Right hindlimb (tissue), 1 donor: Measurements from ENCODE around the gene SPR.

ENCODE experiments used
- DNase-seq: peaks from one replicate; pipeline ENCODE4 v3.0.0-alpha.2; 2018

SPR gene

DNA sequence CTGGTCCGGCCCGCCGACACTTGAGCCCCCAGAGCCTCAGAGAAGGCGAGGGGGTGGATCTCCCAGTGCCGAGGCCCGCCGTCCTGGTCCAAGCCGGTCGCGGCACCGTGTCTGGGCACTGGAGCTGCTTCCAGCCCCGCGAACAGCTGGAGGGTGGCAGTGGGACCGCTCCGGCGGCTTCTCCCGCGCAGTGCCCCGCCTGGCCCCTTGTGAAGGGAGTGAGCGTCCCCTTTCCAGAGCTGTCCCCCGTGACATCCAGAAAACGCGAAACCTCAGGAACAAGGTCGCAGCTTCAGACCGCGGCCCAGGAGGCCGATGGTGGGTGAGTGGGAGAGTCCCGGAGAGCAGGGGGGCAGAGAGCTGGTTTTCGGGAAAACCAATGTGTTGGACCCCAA is 29.5 kb downstream of the SPR start:
- no peak for DNase-seq

DNA sequence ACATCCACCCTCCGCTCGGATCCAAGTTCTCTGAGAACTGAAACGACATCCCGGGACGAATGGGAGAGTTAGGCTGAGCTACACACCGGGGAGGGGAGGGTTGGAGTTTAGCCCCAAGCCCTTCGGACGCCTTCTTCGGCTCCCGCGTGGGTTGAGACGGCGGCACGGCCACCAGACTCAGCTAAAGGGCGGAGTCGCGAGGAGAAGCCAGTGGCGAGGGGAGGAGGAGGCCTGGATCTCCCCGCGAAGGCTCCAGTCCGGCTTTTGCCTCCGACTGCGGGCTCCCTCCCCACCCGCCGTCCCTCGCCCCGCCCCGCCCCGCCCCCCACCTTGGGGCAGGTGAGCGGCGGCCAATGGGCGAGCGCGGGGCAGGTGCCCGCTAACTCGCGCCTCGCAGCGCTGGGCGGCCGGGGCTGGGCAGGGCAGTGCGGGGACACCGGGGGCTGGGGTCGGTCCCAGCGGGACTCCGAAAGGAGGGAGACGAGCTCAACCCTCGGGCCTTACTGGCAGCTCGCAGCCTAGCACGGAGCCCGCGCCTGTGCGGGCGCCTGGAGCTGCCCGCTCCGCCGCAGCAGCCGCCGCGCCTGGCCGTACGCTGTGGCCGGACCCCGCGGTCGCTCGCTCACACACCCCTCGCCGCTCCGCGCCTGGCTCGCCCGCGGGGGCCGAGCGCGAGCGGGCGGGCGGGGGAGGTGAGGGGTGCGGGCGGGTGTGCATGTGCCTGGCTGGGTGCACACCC is 30.1 kb downstream of the SPR start, which contains the start of gene EMX1:
Gene EMX1 (plus strand): TSS at position 382 of the 739 bp plus-strand sequence. CDS start 334 bp downstream, at position 716.
- no peak for DNase-seq

DNA sequence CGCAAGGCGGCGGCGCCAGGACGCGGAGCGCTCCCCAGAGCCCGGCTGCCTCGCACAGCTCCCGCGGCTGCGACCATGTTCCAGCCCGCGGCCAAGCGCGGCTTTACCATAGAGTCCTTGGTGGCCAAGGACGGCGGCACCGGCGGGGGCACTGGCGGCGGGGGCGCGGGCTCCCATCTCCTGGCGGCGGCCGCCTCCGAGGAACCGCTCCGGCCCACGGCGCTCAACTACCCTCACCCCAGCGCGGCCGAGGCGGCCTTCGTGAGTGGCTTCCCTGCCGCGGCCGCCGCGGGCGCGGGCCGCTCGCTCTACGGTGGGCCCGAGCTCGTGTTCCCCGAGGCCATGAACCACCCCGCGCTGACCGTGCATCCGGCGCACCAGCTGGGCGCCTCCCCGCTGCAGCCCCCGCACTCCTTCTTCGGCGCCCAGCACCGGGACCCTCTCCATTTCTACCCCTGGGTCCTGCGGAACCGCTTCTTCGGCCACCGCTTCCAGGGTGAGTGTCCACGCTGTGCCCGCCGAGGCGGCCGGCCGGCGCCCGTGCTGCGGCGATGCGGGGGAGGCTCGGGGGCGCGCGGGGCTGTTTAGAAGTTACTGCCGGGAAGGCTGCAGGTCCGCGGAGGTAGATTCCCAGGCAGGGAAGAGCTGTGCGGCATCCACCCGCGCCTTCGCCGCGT is 30.8 kb downstream of the SPR start:
- no peak for DNase-seq

DNA sequence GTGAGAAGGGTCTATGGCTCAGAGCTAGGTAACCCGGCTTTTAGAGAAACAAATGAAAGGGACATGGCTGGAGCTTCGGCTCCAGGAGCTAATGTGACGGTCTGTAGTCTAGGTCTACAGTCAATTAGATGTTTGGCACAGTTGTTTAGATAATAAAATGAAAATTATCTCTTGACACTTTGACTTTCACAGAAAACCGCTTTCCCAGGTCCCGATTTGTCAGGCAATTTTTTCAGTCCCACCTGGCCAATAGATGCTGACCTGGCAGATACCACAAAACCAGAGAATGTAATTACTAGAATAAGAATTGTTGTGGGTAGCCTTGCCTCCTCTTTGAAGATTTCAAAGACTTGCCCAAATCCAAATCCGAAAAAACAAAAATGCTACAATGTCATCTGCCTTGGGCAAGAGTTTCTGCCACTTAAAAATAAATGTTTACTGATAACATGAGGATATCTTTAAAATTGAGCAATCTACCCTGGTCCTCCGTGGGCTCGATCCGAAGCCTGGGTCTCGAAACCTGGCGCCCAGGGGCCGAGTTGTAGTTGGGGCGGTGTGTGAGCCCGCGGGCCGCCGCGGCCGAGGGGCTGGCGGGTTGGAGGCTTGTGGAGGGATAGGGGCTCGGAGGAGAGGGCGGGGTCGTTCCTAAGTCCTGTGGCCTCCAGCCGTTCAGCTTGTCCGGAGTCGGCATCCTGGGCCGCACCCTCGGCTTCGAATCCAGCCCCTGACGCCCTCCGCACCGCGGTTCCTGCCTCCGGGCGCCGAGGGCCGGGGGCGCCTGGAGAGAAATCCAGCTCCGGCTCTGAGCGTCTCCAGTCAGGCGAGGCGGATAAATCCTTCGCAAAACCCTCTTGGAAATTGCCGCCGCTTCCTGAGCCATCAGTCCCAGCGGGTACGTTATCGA is 32.5 kb downstream of the SPR start:
- no peak for DNase-seq

DNA sequence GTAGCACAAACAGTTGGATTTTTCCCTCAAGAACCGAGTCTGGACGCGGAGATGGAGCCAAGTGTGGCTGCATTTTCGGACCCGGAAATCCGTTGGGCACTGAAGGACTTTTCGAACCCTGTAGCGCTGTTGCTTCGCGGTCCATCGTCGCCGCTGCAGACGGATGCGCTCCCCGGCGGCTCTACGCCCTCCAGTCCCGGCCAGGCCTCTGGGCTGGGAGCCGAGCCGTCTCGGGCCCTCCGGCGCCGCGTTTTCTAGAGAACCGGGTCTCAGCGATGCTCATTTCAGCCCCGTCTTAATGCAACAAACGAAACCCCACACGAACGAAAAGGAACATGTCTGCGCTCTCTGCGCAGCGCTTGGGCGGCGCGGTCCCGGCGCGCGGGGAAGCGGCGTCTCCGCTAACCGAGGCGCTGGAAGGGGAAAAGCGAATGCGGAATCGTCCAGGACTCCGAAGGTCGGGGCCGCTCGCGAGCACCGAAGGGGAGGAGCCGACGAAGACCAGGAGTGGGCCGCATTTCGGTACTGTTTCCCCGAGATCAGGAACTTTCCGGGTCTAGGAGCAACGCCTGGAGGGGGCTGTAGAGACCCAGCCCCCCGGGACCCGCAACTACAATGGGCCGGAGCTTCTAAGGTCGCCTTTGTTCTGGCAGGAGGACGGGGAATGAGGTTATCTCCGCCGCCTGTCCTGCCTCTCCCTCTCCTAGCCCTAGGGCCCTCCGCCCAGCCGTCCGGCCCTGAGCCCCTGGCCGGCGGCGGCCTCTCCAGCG is 33.3 kb downstream of the SPR start:
- peak; percentile 59 for DNase-seq

DNA sequence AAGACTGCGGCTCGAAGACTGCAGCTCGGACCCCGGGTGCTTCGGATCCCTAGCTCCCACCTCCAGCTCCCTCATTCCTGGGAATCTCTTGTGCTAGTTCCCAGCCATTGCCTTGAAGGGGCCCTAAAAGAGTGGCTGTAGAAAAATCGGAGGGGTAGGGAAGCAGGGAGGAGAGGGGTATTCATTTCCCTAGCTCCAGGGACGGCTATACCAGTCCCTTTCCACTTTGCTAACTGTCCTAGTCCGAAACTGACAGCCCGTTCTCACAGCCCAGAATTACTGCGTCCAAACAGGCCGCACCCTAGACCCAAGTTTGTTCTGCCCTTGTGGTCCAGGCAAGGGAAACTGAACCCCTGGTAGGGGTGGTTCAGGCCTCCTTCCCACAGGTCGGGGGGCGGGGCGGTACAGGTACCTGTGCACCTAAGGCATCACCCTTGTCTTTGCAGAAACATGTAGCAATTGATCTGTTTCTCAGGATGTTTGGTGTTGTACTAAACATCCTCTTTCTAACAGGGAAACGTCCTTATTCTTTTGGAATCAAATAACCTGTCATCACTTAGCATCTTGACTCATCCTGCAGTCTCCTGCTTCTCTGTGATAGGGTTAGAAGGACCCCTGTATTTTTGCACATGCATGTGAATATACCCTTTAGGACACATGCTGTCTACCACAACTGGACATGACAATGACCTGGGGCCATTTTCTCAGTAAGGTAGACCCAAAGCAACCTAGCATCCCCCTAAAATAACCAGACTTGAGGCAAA is 34.1 kb downstream of the SPR start:
- no peak for DNase-seq

DNA sequence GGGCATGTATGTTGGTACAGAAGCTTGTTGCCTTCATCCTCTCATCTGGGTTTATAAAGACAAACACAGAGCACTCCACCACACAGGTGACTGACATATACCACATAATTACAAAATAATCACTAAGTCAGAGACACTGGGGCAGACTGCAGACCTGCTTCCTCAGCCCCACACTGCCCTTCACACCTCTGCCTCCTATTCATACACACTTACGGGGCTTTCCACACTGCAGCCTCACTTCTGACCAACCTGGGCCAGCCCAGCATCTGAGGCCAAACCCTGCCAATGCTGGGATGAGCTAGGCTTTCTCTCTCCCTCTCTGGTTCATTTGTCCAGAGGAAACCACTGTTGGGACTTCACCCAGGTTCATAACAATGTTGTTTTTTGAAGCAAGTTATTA is 34.6 kb downstream of the SPR start:
- no peak for DNase-seq

DNA sequence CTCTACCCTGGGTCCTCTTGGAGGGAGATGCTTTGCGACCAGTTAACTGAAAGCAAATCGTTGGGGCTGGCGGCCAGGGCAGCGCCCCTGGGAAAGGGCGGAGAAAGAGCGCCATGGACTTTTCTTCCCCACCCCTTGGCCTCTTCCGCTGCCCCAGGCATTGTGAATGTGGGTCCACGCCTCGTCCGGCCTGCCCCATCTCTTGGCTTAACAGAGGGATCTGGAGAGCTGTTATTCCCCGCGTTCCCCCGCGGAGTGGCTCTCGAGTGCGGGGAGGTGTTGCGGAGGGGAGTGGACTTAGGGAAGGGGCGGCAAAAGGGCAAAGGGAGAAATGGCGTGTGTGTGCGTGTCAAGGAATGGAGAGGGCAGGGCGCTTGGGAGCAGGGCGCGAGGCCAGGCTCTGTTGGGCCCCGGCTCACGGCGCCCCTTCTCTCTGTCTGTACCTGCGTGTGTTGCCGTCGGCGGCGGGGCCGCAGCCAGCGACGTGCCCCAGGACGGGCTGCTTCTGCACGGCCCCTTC is 36.7 kb downstream of the SPR start:
- DNase-seq: no peak

DNA sequence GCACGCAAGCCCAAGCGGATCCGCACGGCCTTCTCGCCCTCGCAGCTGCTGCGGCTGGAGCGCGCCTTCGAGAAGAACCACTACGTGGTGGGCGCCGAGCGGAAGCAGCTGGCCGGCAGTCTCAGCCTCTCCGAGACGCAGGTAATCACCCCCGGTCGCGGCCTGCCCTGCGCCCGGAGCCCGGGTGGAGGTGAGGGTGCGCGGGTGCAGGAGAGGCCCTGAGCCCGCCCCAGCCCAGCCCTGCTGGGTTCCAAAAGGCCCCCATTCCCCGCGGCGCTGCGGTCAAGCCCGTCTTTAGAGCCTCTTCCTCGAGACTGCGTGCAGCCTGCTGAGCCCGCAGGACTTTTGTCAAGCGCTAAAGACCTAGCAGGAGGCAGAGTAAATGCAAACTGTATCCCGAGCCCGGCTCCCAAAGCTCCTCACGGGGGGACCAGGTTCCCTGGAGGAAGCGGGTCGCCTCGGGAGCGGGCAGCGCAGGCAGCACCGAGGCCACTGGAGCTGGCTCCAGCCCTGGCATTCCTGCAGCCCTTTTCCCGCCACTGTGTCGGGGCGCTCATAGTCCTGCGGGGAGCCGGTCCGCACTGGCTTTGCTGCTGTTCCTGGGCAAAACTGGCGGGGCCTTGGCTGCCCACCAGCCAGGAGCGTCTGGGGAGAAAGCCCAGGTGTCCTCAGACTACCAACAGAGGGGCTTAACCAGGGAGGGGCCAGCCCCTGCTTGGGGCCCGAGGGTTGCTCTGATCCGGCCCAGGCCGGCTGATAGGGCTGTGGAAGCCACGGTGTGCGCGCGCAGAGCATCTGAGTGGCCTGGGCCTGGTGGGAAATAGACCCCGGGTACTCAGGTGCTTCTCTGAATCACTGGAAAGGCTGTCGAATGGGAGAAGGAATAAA is 37.4 kb downstream of the SPR start:
- DNase-seq: no peak

DNA sequence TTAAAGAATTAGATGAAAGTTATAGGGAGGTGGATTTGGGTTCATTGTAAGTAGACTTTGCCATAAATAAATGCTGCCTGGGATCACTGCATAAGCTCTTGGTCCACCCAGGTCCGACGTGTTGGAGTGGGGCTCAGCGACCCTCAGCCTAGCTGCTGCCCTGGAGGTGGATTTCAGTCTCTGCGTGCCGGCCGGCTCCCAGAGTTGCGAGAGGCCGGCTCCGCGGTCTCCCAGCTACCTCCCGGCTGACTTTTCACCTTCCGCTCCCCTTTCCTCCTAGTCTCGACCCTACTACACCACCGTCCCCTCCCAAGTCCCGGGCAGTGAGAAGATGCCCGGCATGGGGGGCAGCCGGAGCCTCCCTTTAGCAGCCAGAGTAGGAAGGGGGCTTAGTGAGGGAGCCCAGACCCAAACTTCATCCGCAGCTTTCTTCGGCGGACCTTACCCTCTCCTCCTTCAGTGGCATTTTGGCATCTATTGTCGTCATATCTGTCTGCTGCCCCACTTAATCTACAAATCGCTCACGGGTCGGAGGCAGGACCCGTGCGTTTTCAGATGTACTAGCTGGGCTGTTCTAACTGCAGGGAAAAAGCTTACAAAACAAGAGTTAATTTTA is 38.2 kb downstream of the SPR start:
- DNase-seq: no peak

DNA sequence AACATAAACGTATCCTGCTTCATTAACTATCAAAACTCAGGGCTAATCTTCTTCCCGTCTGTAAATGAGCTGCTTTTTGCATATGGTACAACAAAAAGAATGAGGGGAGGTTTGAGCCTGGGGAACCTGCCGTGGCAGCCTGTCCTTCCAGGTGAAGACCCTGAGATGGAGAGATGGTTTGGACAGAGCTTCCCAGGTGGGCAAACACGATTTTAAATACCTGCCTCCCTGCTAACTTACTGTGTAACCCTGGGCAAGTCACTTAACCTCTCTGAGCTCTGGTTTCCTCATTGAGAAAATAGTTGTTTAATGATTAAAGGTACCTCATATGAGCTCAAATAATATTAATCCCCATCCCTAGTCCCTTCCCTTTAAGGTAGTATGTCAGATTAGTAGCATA is 39.2 kb downstream of the SPR start:
- no peak for DNase-seq

DNA sequence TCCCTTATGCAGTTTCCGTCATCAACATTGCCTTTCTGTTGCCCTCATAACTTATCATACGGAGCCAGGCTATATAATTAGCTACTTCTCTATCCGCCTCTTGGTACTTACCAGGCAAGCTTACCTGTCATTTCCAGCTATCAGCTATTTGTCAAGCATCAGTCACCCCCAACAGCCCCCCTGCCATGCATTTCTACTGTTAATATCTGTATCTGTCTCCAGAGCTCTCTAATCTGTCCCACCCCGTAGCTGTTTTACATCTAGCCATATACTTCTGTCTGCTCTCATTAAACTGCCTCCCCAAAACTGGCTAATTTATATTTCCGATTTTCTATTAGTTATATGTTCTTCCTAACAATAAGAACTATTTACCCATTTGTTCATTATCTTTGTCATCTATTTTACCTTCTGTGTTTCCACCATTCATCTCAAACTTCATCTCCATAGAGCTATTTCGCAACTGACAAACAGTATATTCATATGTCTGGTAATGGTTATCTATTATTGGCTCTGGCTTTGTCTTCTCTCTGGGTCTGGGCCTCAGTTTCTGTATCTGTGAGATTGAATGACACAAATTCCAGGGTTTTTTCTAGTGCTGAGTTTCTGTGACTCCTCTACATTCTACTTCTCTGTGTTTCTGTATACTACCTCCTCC is 39.7 kb downstream of the SPR start:
- DNase-seq: no peak

DNA sequence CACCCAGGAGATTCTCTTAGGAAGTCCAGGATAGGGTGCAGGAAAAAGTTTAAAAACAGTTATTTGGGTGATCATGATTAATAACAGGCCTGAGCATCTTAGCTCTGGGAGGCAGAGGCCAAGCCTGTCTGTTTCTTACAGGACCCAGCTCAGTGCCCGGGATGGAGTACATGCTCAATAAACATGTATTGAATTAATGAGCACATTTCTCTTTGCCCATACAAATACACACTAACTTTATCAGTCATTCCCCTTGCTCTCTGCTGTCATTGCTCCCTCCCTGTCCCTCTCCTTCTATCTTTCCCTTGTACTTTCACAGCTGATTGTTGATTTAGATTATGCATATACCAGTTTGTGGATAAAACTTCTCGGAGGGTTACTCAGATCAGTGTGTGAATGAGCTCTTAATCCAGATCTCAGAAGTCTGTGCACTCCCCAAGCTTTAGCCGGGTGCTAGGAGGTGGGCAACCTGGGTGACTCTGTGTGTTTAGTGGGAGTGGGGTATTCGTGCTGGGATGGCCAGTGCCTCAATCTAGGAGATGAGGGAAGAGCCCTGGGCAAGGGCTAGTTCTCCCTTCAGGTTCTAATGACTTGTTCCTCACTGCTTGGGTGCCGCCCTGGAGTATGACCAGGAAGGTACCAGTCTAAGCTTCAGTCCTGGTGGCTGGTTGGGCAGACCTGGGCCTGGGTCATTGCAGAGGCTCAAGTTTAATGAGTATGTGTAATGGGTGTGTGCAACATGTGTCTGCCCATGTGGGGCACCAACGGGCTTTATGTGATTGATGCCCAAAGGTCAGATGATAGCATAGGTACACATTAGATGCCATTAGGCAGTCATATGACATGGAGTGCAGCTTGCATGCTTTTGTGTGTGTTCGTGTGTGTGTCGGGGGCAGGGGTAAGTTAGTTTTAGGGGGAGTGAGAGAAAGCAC is 40.7 kb downstream of the SPR start:
- DNase-seq: no peak

DNA sequence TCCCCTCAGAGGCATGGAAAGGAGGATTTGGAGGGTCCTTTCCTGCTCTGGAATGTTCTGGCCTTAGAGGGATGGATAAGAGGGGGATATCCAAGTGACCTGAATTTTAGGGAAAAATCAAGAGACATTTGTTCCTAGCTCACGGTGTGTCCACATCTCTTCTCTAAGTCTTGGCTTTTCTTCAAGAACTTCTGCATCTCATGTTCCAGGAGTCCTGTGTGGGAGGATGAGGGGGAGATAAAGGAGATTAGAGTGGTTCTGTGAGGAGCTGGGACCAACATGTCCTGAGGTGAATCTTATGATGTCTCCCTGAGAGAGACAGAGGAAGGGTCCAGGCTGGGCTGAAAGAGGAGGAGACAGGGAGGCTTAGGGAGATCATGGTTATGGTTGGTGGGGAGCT is 41.8 kb downstream of the SPR start:
- DNase-seq: no peak

DNA sequence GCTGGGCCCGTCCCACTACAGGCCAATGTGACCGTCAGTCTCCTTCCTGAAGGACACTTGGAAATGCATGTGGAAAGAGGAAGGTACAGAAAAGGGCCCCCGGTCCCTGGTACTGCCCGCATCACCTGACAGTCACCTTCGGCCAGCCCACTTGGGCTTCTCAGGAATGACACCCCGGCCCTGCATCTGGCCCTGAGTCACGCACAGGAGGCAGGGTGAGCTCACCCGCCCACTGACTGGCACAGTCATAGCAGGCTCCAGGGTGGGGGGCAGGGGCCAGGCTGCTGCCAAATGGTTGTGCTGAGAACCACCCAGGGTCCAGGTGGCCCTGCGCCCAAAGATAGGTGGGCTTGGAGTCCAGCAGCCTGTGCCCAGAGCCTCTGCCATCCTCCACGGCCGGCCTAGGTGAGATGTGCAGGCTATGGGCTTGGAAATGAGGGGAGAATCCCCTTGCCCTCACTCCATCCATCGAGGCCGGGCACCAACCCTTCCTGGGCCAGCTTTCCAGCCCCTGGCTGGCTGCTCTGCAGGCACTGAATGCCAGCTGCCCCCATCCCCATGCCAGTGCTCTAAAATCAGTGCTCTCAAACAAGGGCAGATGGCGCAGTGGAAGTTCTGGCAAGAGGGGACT is 44.2 kb downstream of the SPR start:
- no peak for DNase-seq

DNA sequence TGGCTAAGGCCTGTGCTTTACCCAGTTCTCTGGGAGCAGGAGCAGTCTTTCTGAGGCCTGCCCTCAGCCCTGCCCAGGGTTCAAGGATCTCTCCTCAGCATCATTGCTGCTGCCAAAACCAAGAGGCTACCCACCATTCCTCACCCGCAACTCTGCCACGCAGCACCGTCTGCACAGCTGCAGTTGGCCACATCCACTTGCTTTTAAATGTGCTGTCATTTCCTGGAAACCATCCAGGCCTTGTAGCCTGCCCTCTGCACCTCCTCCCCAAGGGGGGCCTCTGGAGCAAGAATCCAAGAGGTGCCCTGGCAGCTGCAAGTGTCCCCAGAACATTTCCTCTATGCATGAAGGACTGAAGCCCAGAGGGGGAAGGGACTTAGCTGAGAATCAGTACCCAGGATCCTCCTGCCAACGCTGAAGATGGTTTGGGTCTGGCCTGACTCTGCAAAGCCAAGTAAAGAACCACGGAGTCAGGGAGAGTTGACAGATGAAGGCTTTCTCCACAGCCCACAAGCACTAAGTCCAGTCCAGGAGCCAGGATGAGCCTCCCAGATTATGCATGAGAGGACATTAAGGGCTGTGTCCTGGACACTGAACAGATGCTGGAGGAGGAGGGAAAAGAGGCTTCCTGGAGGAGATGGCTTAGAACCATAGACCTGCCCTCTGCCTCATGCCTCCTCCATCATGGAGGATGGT is 45.0 kb downstream of the SPR start:
- DNase-seq: no peak

DNA sequence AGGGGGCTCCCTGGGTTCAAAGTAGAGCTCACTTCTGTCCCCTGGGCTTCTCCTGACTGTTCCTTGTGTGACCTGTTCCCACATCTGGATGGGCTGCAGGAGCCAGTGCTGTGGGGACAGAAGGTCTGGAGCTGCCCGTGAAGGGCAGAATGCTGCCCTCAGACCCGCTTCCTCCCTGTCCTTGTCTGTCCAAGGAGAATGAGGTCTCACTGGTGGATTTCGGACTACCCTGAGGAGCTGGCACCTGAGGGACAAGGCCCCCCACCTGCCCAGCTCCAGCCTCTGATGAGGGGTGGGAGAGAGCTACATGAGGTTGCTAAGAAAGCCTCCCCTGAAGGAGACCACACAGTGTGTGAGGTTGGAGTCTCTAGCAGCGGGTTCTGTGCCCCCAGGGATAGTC is 45.6 kb downstream of the SPR start:
- no peak for DNase-seq
